Calu3 (cell line): ENCODE results near the gene MYO10. TPM values are rescaled to one million over a fixed set of nuclear protein-coding genes. Genes with fewer than 3 reads are reported as not detected.
A peak's percentile ranks its signal among the peaks of the same experiment; 100 is the strongest.

Experiments
- BruUV-seq: library from RNA; stranded (reverse); fragments of 400-500 nt; replicated peaks from 2 replicates; lab custom pipeline; 2021; lab: Mats Ljungman, UMichigan
- CTCF ChIA-PET: fragments of 300-600 bp; sonication (Branson Sonifier 250); formaldehyde crosslinking; loops from one replicate; lab custom pipeline; 2022; ENCODE audit warnings: antibody characterized with exemption; lab: Charles Lee
- DNase-seq: peaks from one replicate; pipeline ENCODE4 v3.0.0; 2022
- H3K27ac Mint-ChIP-seq: one replicate; pipeline ENCODE4 v1.8.0; 2022; ENCODE audit warnings: mixed read lengths; ENCODE audit not compliant: unreplicated experiment
- H3K27me3 Mint-ChIP-seq: one replicate; pipeline ENCODE4 v1.8.0; 2022; ENCODE audit warnings: mixed read lengths; ENCODE audit not compliant: unreplicated experiment
- H3K36me3 Mint-ChIP-seq: one replicate; pipeline ENCODE4 v1.8.0; 2022; ENCODE audit warnings: mild to moderate bottlenecking, moderate library complexity, mixed read lengths; ENCODE audit not compliant: insufficient read depth, unreplicated experiment
- H3K4me1 Mint-ChIP-seq: one replicate; pipeline ENCODE4 v1.8.0; 2022; ENCODE audit warnings: mild to moderate bottlenecking, low read depth, mixed read lengths; ENCODE audit not compliant: unreplicated experiment
- H3K4me3 Mint-ChIP-seq: one replicate; pipeline ENCODE4 v1.8.0; 2022; ENCODE audit warnings: mild to moderate bottlenecking, low read depth, moderate library complexity, mixed read lengths; ENCODE audit not compliant: unreplicated experiment
- H3K9me3 Mint-ChIP-seq: one replicate; pipeline ENCODE4 v1.8.0; 2022; ENCODE audit warnings: low read depth, mixed read lengths; ENCODE audit not compliant: unreplicated experiment
- CTCF ChIP-seq: fragments of 200-600 bp; IDR thresholded peaks from one replicate; pipeline ENCODE4 v1.8.0; 2022; ENCODE audit warnings: antibody characterized with exemption; ENCODE audit not compliant: unreplicated experiment
- intact Hi-C: fragments of 100-400 bp; cut with micrococcal nuclease; formaldehyde crosslinking; loops from one replicate; pipeline ENCODE4 v1.10.0; 2022; ENCODE audit not compliant: unreplicated experiment
- total RNA-seq: library from RNA; stranded (reverse); gene quantifications from 2 replicates; pipeline ENCODE4 v1.2.3, GENCODE V29; 2022

MYO10 gene
- total RNA-seq, 1 experiment from 2014 or later: 101 TPM

- Mint-ChIP-seq H3K4me3 (no peak overlapping the region), H3K4me1 (peaks cover 34% of the 10 kb centered on the region), H3K36me3 (peaks cover 18% of the 10 kb centered on the region), H3K27ac (no peak overlapping the region), H3K9me3 (peaks cover 2% of the 10 kb centered on the region), H3K27me3 (no peaks in the 10 kb centered on the region)
- intact Hi-C loops: no loop called here
- TF ChIP-seq CTCF: no peak
- CTCF ChIA-PET: no interaction called here
- no TSS peak for BruUV-seq
- no peak for DNase-seq
These were observed 29.8 kb downstream of the MYO10 start for GRCh38 chr5:16906255-16906654.

GRCh38 chr5:16903480-16904300 is 32.4 kb downstream of the MYO10 start:
- H3K36me3 Mint-ChIP-seq: peaks cover 18% of the 10 kb centered on the region
- no TSS peak for BruUV-seq
- DNase-seq: no peak
- H3K27me3 Mint-ChIP-seq: no peaks in the 10 kb centered on the region
- TF ChIP-seq CTCF: no peak
- H3K4me3 Mint-ChIP-seq: no peak overlapping the region
- intact Hi-C loops: no loop called here
- H3K9me3 Mint-ChIP-seq: peaks cover 1% of the 10 kb centered on the region
- H3K4me1 Mint-ChIP-seq: peaks cover 50% of the 10 kb centered on the region
- CTCF ChIA-PET: interaction anchor here (0.5 kb wide), 1 partner anchor 91 kb away, joined by 3 read pairs; no protein-coding TSS in a partner anchor
- peak overlapping the region; percentile 39 for H3K27ac Mint-ChIP-seq

GRCh38 chr5:16902846-16903245 is 33.2 kb downstream of the MYO10 start:
- CTCF ChIA-PET: no interaction called here

GRCh38 chr5:16901021-16901644 is 35.0 kb downstream of the MYO10 start:
- Mint-ChIP-seq H3K36me3 (peaks cover 19% of the 10 kb centered on the region), H3K4me3 (no peak overlapping the region), H3K27ac (peak overlapping the region; percentile 15), H3K9me3 (no peaks in the 10 kb centered on the region), H3K4me1 (peaks cover 54% of the 10 kb centered on the region), H3K27me3 (no peaks in the 10 kb centered on the region)
- no TSS peak for BruUV-seq
- DNase-seq: no peak
- CTCF ChIA-PET: interaction anchor here (1.1 kb wide), 1 partner anchor 13 kb away, joined by 3 read pairs; no protein-coding TSS in a partner anchor
- intact Hi-C loops: no loop called here
- no peak for TF ChIP-seq CTCF

More at GRCh38 chr5:16902846-16903245, 33.2 kb downstream of the MYO10 start:
- H3K27me3 Mint-ChIP-seq: no peaks in the 10 kb centered on the region
- TF ChIP-seq CTCF: no peak
- no peak overlapping the region for H3K4me3 Mint-ChIP-seq
- H3K36me3 Mint-ChIP-seq: peaks cover 18% of the 10 kb centered on the region
- peaks cover 50% of the 10 kb centered on the region for H3K4me1 Mint-ChIP-seq
- no TSS peak for BruUV-seq
- intact Hi-C loops: no loop called here
- no peak for DNase-seq
- no peaks in the 10 kb centered on the region for H3K9me3 Mint-ChIP-seq
- H3K27ac Mint-ChIP-seq: no peak overlapping the region
